GDM1 (cell line): ENCODE measurements around the gene MTMR12.
"Not testable (repeated sequence)": the region's sequence is repeated elsewhere in the genome, so short reads cannot be mapped to it uniquely, and the experiment has no call there.

Experiments
- DNase-seq: peaks from one replicate; lab custom pipeline; 2025; lab: John Stamatoyannopoulos, UW

Gene MTMR12

DNA sequence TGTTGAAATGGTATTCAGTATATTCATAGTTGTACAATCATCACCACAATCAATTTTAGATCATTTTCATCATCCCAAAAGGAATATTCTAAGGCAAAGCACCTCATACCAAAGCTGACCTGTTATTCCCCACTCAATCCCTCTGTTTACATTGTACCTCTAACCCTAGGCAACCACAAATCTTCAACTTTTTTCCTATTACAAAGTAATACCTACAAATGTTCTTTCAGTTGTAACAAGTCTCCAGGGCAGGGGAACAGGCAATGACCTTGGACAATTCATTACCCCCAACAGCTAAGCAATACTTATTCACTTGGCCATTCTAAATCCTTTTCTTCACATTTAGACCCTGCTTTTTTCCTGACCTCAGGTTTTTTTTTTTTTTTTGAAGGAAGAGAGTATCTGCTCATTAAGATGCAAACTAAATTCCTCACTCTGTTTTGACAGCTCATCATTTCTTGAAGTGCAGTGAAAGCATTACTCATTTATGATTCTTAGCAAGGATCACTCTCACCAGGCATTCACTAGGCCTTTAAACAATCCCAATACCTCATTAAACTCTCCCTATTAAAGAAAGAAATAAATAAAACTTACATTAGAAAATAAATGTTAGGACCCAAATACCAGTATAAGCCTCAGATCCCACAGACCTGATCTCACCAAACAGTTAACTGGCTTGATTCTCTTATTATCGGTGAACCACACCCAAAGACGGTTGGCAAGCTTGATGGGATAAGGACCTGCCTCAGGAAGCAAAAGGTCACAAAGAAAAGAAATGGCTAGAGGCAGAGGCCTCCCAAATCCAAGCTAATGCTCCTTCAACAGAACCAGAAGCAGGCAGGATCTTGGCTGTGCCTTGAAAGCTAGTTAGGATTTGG is 15.3 kb downstream of the MTMR12 start:
- no peak for DNase-seq

DNA sequence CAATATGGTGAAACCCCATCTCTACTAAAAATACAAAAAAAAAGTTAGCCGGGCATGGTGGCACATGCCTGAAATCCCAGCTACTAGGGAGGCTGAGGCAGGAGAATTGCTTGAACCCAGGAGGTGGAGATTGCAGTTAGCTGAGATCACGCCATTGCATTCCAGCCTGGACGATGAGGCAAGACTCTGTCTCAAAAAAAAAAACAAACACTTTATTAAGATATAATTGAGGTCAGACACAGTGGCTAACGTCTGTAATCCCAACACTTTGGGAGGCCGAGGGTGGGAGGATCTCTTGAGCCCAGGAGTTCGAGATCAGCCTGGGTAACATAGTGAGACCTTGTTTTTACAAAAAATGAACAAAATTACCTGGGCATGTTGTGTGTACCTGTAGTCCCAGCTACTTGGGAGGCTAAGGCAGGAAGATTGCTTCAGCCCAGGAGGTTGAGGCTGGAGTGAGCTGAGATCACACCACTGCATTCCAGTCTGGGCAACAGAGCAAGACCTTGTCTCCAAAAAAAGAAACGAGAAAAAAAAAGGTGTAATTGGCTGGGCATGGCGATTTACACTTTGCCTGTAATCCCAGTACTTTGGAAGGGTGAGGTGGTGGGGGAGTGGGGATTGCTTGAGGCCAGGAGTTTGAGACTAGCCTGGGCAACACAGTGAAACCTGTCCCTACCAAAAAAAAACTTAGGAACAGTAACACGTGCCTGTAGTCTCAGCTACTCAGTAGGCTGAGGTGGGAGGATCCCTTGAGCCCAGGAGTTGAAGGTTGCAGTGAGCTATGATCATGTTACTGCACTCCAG is 16.6 kb downstream of the MTMR12 start:
- DNase-seq: not testable (repeated sequence)

GRCh38 chr5:32291591-32291990 is 21.1 kb downstream of the MTMR12 start:
- no peak for DNase-seq

GRCh38 chr5:32290922-32291321 is 21.8 kb downstream of the MTMR12 start:
- no peak for DNase-seq

- not testable (repeated sequence) for DNase-seq
Measured at GRCh38 chr5:32290501-32290900, 22.2 kb downstream of the MTMR12 start.

DNA sequence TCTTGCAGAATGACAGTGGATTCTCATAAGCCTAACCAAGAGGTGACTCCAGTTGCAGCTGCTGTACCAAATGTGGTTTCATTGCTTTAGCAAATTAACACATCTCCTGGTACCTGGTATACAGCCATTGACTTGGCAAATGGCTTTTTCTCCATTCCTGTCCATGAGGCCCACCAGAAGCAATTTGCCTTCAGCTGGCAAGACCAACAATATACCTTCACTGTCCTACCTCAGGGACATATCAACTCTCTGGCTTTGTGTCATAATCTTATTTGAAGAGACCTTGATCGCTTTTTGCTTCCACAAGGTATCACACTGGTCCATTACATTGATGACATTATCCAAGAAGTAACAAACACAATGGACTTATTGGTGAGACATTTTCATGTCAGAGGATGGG is 22.8 kb downstream of the MTMR12 start:
- DNase-seq: not testable (repeated sequence)

DNA sequence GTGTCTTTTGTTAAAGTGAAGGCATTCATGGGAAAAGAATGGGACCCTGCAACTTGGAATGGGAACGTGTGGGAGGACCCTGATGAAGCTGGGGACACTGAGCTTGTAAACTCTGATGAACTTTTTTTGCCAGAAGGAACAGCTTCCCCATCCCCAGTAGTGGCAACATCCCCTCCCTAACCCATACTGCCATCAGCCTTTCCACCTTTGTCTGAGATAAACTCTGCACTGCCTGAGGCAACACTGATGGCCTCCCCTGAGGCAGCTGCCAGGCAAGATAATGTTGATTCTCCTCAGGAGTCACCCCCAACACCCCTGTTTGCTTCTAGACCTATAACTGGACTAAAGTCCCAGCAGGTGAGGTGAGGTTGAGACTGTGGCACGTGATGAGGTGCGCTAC is 24.6 kb downstream of the MTMR12 start:
- not testable (repeated sequence) for DNase-seq

DNA sequence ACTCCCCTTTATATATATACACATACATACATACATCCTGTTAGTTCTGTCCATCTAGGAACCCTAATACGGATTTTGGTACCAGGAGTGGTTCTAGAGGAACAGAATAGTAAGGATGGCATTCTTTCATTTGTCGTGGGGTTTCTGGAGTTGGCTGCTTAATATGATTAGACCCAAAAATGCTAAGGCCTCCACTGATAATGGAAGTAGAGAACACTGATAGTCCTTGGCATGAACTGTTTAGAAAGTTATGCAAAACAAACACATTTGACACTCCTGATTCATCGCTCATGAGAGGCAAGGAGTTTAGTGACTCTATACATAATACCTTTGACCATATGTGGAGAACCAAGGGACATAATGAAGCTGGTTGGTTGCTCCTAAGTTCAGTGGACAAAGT is 25.2 kb downstream of the MTMR12 start:
- not testable (repeated sequence) for DNase-seq

DNA sequence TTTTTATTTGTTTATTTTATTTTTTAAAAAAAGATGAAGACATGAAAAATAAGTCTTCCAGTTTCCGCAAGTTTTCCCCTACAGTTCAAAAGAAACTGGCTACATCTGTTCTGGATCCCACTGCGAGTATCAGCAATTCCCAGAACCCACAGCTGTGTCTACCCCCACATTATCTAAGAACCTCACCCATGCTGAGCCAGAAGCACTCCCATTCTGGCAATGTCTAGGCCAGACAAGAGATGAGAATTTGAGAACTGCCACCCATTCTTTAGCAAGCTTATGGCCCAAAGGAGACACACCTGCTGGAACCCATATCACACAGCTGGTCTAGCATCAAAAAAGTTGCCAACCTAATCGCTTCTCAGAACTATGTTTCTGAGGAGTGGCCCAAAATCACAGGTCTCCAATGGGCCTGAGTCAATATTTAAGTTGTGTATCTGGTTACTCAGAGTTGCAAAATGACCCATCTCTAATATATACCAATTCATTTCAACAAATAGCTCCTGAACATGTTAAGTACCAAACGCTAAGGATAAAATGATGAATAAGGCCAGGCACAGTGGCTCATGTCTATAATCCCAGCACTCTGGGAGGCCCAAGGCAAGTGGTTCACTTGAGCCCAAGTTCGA is 27.1 kb downstream of the MTMR12 start:
- no peak for DNase-seq

DNA sequence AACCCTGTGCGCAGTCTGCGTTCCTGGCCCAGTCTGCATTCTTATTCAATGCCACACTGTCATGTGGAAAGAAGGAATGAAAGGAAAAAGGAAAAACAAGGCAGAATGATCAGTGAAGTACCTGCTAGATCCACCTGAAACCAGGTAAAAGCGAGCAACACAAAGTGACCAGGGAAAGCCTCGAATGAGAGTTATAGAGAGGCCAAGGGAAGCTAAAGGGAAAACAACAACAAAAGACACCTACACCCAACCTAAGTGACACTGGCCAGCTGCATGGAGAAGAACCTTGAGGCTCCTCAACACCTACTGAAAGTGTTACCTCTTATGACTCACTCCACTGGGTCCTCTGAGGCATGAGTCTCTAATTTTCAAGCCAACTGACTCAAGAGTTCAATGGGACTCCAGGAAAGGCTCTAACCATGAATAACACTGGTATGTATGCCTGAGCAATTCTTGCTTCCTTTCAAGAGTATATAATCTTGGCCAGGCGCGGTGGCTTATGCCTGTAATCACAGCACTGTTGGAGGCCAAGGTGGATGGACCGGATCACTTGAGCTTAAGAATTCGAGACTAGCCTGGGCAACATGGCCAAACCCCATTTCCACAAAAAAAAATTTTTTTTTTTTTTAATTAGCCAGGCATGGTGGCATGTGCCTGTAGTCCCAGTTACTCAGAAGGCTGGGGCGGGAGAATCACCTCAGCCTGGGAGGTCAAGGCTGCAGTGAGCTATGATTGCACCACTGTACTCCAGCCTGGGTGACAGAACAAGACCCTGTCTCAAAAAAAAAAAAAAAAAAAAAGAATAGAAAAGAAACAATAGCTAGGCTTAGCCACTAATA is 29.0 kb downstream of the MTMR12 start:
- DNase-seq: no peak

DNA sequence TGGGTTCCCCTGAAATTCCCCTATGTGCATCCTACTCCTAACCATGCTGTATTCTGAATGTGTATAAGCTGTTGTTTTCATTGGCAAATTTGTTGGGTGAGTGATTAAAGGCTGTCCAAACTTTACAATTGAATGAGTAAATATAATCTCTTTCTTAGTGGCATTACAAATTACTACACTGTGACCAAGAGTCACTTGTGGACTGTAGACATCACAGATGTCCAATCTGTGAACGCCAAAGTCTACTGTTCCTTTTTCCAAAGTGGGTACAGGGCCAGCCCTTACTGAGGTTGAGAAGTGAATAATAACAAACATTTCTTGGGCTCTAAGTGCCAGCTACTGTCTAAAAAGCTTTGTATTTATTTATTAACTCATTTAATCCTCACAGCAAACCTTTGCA is 29.7 kb downstream of the MTMR12 start:
- DNase-seq: no peak

DNA sequence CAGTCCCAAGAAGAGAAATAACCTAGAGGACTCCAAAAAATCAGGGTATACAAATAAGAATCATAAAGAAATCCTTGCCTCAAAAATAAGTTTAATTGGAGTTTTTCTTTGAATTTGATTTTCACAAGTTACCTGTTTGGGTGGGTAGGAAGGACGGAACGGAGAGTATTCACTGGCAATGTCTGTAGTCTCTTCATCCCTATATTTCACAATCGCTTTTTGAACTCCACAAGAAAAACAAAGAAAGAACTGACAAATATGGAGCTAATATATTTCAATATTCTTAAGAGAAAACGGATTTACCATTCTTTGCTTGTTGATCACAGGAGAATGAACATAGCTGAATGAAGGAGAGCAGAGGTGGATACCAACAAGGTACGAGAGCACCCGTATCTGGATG is 30.1 kb downstream of the MTMR12 start:
- DNase-seq: no peak

GRCh38 chr5:32281378-32282133 is 31.2 kb downstream of the MTMR12 start:
- not testable (repeated sequence) for DNase-seq

DNA sequence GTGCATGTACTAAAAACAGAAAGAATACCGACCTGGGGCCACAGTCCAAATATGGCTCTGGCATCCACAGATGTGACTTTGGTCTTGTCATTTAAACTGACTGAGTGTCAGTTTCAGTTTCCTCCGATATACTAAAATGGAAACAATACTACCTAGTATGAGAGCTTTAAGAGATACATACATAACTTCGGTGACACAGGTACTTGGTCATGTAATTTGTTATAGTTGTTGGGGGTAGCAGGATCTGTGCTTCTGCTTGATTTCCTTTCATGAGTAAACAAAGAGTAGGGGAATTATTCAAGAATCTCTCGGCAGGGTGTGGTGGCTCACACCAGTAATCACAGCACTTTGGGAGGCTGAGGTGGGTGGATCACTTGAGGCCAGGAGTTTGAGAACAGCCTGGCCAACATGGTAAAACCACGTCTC is 32.1 kb downstream of the MTMR12 start:
- DNase-seq: no peak

DNA sequence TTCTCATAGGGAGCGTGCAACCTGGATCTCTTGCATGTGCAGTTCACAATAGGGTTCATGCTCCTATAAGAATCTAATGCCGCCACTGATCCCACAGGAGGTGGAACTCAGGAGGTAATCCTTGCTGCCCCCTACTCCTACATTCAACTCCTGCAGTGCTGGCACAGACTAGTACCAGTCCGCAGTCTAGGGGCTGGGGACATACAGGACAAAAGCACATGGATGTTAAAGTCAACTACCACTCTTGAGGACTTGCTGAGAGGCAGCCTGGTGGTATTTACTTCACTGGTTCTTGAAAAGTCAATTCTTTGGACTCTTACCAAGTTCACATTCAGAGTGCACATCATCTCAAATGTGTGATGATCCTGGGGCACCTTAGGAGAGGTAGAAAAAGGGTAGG is 33.0 kb downstream of the MTMR12 start:
- DNase-seq: no peak

DNA sequence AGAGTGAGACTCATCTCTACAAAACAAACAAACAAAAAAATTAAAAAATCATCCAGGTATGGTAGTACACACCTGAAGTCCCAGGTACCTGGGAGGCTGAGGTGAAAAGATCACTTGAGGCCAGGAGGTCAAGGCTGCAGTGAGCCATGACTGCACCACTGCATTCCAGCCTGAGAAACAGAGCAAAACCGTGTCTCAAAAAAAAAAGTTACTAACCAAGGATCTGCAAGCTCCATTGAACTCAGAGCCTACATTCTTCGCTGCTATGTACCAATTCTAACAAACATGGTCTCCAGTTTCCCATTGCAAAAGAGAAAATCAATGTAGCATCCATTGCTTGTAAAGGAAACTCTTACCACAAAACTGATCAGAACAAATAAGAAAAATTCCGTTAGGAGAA is 33.5 kb downstream of the MTMR12 start:
- DNase-seq: no peak

DNA sequence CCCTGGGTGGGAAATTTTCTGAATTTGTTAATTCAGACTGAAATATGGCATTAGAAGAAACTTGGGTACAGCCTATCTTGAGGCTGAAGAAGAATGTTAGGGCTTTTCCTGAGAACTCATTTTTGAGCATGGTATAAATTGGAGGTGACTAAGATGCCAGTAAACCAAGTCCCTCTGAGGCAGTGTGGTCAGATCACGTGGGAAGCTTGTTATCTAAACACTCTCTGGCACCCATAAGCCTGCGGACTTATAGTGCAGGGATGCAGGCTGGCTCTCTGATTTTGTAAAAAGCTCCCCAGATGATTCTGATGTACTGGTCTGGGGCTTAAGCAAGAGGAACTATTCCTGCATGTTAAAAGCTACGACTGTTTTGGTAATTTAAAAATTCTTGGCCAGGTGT is 34.3 kb downstream of the MTMR12 start:
- DNase-seq: no peak

GRCh38 chr5:32277798-32278197 is 34.9 kb downstream of the MTMR12 start:
- DNase-seq: no peak

DNA sequence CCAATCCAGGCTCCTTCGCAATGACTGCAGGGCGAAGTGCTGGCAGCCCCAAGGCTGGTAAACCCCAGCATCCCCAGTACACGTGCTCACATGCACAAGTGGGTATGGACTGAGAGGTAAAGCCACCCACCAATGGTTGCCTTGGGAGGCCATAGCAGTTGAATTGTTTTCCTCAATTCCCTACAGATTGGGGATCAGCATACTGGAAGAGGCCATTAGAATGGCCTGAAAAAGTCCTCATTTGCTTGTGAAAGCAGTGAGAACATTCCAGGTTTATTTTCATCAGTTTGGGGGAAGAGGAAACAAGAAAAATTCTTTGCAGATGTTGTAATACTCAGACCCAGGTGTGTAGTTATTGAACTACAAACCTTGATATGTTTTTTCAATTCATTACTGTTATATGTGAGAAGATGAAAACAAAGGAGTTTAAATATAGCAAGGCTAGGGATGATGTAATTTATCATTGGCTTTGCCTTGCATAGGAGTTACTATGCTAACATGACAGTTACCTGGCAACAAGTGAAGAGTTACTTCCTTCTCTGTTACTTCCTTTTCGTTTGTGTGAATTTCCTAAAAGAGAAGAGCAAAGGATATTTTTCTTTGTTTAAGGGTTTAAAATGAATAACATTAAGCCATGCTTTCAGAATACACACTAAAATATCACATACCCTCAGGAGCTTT is 36.4 kb downstream of the MTMR12 start:
- no peak for DNase-seq

- no peak for DNase-seq
Measured at GRCh38 chr5:32275396-32275741, 37.4 kb downstream of the MTMR12 start.
